GM18499 (cell line): ENCODE measurements around the gene ZNF576.
"Not testable (repeated sequence)": the region's sequence is repeated elsewhere in the genome, so short reads cannot be mapped to it uniquely, and the experiment has no call there.

Source experiments
- ATAC-seq: cut with Tn5 transposase; IDR thresholded peaks from one replicate; pipeline ENCODE4 v1.9.1; 2021; ENCODE audit warnings: moderate number of reproducible peaks; ENCODE audit not compliant: insufficient read depth, unreplicated experiment

Gene ZNF576

GRCh38 chr19:43597876-43598275, 1.5 kb downstream of the ZNF576 start:
- no peak for ATAC-seq

DNA sequence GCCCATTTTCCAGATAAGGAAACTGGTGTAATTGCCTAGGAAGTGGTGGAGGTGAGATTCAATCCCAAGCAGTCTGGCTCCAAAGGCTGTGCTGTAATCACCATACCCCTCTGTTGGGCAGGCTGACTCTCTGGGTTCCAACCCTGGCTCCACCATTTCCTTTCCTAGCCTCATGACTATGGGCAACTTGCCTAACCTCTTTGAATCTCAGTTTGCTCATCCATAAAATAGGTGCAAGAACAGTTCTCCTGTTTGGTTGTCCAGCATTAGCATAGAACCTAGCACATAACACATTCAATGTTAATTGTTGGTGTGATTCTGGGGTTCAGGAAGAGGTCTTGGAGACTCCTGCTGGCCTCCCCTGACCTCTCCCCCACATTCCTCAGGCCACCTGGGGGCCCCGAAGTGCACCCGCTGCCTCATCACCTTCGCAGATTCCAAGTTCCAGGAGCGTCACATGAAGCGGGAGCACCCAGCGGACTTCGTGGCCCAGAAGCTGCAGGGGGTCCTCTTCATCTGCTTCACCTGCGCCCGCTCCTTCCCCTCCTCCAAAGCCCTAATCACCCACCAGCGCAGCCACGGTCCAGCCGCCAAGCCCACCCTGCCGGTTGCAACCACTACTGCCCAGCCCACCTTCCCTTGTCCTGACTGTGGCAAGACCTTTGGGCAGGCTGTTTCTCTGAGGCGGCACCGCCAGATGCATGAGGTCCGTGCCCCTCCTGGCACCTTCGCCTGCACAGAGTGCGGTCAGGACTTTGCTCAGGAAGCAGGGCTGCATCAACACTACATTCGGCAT, 2.2 kb downstream of the ZNF576 start:
- no peak for ATAC-seq

DNA sequence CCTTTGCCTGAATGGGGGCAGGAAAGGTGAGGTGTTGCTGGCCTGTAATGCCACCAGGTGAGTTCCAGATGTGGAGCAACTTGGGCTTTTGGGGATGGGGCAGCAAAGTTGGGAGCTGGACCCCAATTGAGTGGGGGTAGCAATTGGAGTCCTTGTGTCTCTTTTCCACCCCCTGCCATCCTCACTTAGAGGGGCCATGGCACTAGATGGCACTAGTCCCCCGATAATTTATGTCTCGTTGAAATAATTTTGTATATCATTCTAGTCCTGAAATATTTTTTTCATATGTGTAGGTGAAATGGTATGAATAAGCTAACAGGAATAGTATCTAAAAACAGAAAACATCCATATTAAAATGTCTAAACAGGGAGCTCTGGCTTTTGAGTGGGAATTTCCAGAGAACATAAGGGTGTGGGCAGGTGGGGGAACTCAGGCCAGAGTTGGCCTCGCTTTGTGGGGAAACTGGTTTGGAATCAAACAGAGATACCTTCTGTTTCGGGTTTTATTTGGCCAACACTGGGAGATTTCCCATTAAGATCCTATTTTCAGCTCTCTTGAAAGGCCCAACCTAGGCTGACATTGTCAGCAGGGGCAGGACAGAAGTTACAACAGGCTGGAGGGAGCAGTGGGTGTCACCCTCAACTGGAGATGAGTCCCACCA, 3.4 kb downstream of the ZNF576 start:
- ATAC-seq, result no peak

DNA sequence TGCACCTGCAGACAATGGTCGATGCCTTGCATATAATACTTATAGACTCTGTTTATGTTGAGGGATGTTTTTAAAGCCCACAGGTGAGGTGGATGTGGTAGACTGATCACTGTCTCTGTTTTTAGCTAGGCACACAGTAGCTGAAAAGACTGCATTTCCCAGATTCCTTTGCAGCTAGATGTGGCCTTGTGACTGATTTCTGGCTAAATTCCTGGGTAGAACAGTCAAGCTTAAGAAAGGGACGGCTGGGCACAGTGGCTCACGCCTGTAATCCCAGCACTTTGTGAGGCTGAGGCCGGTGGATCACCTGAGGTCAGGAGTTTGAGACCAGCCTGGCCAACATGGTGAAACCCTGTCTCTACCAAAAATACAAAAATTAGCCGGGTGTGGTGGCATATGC, 3.9 kb downstream of the ZNF576 start:
- ATAC-seq, result not testable (repeated sequence)

GRCh38 chr19:43605875-43606568, 9.6 kb downstream of the ZNF576 start:
- ATAC-seq, result no peak

DNA sequence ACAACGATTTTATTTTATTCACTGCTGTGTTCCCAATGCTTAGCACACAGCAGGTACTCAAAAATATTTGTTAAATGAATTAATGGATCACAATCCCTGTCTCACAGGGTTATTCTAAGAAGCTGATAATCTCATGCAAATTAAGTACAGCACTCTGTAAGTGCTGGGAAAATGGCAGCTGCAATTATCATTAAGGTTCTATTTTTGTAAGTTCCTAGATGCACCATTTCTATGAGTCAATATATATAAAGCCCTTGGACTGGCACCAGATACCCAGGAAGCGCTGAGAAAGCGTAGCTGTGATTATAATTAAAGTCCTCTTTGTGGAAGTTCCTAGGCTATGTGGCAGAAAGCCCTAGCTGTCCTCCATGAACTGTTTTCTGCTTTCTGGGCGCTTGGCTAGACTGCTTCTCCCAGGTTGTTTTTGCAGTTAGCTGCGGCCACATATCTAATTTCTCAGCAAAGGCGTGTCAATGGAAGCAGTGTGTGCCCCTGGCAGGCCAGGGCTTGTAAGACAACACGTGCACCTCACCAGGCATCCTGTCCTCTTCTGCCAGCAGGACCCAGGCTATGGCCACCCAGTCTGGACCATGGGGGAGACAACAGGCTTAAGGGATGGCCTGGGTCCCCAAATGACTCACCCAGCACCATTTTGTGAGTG, 10.3 kb downstream of the ZNF576 start:
- no peak for ATAC-seq

DNA sequence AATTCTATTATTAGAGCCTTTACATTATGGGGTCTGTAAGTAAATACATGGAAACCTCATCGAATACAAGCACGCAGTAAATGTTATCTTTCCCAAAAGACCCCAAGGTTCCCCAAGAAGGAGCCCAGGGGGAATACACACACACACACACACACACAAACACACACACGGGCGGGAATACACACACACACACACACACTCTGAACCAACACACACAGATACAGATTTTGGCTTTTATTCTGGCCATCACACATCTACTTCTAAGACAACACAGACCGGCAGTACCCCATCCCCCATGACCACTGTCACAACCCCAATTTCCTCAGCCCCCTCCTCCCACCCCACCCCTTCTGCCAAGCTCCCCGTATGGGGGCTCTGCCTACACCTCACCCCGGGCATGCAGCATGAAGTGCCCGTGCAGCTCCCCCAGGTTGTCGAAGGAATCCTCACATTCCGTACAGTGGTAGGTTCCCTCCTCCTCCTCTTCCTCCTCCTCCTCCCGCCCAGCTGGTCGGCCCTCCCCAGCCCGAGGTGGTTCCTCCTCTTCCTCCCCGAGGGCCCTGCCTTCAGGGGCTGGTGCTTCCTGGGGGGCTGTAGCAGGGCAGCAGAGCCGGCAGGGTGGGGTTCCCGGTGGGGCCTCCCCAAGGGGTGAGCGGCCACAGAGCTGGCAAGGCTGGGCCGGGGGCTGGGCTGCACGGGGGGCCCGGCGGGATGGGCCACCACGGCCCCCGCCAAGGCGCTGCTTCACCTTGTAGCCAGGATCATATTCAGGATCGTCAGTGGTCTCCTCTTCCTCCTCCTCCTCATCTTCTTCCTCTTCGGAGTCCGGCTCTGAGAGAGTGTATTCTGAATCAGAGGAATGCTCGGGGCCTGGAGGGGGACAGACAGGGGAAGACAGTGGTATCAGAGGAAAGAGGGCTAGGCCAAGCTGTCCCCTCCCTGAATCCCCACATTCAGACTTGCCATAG, 11.1 kb downstream of the ZNF576 start:
- ATAC-seq, result no peak

DNA sequence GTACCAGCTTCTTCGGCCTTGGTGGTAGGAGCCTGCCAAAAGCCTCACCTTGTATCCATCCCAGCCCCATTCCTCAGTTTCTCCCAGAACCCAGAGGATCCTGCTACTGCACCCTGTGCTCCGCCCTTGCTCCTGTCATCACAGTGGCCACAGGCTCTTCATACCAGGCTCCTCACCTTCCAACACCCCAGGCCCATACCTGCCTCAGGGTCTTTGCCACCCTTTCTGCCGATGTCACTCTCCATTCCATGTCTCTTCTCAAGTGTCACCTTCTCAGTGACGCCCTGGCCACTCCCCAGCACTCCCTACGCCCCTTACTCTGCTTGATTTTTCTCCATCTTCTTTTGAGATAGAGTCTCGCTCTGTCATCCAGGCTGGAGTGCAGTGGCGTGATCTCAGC, 13.5 kb downstream of the ZNF576 start:
- no peak for ATAC-seq

DNA sequence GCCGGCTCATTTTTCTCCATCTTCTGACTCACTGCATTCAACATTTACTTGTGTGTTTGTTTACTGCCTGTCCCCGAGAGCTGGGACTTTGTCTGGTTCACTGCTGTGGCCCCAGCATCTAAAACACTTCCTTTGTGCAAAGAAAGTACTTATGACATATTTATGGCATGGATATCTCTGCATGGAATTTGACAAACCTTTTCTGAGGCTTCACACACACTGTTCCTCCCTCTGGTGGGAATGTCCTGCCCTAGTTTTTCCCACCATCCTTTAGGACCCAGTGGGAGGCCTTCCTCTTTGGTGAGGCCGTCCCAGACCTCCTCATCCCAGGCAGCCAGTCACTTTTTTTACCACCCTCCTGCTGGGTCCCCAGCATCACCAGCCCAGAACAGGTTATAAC, 14.1 kb downstream of the ZNF576 start:
- no peak for ATAC-seq

DNA sequence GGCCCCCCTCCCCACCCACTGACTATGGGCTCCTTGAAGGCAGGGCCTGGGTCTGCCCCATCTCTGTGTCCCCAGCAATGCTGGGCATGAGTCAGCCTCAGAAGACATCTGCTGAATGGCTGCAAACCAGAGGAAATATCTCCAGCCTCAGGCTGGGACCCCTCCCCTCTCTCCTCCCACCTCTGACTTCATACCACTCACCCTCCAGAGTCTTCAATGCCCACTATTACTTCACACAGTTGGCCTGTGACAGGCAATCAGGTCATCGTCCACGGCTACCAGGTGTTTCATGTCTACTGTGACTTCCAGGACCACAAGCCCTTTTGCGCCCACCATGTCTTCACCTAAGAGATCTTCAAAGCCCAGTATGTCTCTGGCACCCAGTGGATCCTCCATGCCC, 15.4 kb downstream of the ZNF576 start, which contains the start of gene SRRM5:
Gene SRRM5, plus strand, starts transcription at position 301 of the 400 bp plus-strand sequence. Its CDS starts 34 bp downstream, at position 335.
- no peak for ATAC-seq

DNA sequence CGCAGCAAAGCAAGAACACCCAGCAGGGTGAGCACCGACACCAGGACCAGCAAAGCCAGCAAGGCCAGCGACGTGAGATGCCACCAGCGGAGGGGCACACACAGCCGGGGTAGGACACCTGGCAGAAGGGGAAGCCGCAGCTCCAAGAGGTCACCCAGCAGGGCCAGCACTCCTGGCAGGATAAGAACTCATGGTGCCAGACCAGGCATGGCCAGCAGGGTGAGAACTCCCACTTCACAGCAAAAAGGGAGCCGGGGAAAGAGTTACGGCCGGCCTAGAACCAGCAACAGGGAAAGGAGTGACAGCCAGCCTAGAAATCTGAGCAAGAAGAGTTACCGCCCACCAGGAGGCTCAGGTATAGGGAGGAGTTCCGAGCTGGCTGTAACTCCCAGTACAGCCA, 16.0 kb downstream of the ZNF576 start:
- ATAC-seq, result no peak

DNA sequence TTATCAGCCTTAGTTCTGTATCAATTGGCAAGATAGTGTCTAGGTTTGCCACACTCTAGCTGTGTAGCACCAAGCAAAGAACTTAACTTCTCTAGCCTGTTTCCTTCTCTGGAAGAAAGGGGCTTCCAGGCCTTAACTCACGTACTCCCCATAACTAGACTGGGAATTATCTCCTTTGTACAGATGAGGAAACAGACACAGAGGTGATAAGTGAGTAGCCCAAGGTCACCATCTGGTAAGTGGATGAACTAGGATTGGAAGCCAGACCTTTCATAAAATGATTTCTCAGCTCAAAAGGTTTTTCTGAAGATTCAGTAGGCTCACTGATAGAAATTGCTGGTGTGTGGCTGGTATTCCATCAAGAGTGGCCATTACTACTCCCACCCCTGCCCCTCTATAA, 19.9 kb downstream of the ZNF576 start:
- ATAC-seq, result no peak

DNA sequence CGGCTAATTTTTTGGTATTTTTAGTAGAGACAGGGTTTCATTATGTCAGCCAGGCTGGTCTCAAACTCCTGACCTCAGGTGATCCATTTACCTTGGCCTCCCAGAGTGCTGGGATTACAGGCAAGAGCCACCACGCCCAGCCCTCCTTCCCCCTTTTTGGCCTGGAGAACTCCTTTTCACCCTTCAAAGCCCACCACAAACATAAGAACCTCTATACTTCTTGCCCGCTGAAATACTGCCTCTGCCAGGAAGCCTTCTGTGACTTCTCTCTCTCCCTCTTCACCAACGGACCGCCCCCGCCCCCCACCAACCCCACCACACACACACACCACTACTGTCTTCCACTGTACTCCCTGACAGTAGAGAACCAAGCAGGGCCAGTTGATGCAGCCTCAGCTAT, 20.6 kb downstream of the ZNF576 start:
- ATAC-seq, result no peak

GRCh38 chr19:43618921-43619261, 22.5 kb downstream of the ZNF576 start:
- ATAC-seq, result peak; percentile 10

DNA sequence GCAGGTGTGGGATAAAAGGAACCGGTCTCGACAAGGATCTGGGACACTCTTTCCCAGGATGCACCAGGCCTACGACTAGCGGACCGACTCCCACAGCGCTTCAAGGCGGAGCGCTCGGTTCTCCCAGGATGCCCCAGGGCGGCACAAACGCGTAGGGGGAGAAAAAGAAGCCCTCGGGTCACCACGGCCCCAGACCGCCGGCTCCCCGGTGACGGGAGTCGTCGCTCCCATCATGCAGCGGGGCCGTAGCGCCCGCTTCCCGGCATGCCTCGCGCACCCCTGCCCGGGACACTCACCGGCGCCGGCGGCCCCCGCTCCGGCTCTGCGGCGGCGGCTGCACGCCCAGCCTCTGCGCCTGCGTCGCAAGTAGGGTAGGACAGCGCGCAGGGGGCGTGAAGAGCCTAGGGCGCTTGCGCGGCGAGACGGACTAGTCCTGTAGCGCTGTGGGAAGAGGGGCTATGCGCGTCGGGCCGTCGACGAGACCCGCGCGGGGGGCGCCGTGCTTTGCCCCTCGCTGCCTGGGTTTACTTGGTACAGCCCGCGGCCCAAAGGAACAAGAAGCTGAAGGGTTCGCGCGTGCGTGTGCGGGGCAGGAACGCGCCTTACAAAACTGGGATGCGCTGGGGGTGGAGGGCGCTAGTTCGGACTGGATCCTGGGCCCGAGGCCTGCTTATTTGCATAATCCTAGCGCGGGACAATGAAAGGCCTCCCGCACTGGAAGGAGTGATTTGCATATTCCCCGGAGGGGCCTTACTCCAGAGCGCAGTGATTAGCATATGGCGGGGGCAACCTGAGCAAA, 23.1 kb downstream of the ZNF576 start, which contains the start of gene ZNF428:
Gene ZNF428, minus strand, starts transcription at position 368 of the 799 bp plus-strand sequence. CDS start 5,325 bp downstream, outside the sequence.
- ATAC-seq, result peak; percentile 37

GRCh38 chr19:43620061-43621001, 23.9 kb downstream of the ZNF576 start:
- ATAC-seq, result no peak

GRCh38 chr19:43622070-43622469, 25.7 kb downstream of the ZNF576 start:
- no peak for ATAC-seq

DNA sequence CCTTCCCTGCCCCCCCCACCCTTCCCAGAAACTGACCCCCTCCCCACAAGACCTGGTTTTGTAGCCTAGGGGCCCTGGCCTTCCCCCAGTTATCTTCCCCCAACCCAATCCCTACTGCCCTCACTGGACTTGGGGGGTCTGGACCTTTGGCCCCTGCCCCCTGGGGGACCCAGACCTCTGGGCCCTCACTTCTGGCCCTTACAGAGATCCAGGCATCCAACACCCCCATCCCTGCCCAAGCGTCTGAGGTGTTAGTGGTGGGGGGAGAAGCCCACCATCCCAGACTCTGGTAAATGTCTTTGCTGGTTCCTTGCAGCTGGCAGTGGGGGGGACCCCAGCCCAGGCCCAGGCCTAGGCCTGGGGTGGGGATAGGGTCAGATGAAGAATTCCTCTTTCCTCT, 26.6 kb downstream of the ZNF576 start:
- ATAC-seq, result no peak
